ENCODE results near the gene ANKRD6.

Gene ANKRD6

DNA sequence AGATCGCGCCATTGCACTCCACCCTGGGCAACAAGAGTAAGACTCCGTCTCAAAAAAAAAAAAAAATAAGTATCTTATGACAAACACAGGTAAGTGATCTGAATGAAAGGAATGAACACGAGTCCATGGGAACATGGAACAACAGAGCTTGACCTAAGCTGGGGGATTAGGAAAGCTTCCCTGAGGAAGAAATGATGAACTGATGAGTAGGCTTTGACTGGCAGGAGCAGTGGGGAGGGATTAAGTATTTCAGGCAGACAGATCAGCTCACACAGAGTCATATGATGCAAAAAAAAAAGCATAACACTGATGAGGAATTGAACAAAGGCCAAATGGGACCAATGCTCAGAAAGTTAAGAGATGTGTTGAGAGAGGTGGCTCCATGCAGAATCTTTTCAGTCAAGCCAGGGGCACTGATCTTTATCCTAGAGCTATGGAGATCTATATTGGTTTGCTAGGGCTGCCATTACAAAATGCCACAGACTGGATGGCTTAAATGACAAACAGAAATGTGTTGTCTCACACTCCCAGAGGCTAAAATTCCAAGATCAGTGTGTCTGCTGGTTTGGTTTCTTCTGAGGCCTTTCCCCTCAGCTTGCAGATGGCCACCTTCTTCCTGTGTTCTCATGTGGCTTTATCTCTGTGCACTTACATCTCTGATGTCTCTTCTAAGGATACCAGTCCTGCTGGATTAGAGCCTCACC is 85.6 kb downstream of the ANKRD6 start:
- DNase-seq = no peak

DNA sequence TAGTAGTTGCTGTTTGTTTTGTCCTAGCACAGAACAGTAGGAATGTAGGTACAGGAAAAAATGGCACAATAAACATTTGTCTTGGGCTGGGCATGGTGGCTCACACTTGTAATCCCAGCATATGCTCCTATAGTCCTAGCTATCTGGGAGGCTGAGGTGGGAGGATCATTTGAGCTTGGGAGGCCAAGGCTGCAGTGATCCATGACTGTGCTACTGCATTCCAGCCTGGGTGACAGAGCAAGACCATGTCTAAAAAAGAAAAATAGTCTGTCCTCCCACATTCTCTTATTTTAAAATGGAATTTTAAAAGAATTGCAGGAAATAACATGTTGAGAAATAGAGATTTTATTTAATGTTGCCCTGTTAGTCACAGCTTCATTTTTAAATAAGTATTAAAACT is 87.8 kb downstream of the ANKRD6 start:
- DNase-seq = no peak

DNA sequence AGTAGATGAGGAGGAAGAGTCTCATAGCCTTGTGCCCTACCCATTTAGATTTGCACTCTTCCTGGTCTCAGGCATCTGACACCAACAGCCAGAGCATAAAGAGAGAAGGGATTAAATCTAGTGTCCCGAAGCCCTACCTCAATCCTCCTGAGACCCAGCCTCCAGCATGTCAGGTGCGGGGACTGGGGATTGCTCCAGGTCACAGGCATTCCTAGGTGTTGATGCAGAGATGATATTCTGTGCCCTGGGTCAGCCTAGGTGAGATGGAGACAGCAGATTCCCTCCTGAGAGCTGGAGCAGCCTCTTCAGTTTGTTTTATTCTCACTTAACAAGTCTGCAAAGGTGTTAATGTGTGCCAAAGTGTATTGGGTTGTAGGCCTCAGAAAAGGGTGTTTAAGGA is 89.8 kb downstream of the ANKRD6 start:
- DNase-seq = no peak

DNA sequence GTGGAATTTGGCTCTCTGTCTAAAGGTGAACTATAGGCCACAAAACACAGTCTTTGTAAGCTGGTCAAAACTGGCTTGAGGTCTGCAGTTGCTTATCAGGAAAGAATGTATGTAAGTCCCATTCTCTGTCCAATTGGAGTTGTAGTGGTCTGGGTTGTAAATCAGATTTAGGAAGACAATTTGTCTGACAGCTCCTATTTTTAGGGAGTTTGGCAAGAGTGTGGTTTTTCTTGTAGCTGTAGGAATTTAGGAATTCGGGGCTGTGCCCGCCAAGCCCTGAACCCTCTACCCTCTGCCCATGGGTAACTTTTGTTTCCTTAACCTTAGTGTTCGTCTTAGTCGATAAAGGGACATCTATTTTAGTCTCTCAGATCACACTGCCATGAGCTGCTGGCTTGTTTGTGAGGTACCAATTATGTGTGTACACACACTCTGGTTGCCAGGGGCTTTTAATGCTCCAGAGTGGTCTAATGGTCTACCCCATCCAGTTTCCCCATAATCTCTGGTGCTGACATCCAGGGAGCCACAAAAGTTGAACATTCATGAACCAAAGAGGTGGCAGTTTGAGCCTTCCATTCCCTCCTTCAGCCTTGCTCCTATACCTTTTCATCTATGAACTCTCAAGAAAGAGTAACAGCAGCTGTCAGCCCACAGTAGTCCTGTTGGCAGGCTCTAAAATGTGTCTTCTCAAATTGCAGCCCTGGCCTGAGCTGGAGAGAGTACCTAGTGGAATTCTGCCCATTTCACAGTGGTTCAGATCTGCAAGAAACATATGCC is 93.0 kb downstream of the ANKRD6 start:
- no peak for DNase-seq

DNA sequence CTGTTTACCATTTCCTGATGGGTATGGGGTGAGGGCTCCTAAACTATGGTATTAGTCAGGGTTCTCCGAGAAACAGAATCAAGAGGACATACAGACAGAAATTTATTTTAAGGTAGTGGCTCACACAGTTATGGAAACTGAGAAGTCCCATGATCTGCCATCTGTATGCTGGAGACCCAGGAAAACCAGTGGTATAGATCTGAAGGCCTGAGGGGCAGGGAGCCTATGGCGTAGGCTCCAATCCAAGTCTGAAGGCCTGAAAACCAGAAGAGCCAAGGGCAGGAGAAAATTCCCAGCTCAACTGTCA is 93.6 kb downstream of the ANKRD6 start:
- DNase-seq = no peak

DNA sequence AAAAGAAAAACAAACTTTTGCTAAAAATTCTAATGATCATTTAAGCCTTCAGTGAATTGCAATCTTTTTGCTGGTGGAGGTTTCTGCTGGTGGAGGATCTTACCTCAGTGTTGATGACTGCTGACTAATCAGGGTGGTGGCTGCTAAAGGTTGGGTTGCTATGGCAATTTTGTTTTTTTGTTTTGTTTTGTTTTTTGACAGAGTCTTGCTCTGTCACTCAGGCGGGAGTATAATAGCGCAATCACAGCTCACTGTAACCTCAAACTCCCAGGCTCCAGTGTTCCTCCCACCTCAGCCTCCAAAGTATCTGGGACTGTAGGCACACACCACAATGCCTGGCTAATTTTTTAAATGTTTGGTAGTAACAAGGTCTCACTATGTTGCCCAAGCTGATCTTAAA is 94.7 kb downstream of the ANKRD6 start:
- no peak for DNase-seq

DNA sequence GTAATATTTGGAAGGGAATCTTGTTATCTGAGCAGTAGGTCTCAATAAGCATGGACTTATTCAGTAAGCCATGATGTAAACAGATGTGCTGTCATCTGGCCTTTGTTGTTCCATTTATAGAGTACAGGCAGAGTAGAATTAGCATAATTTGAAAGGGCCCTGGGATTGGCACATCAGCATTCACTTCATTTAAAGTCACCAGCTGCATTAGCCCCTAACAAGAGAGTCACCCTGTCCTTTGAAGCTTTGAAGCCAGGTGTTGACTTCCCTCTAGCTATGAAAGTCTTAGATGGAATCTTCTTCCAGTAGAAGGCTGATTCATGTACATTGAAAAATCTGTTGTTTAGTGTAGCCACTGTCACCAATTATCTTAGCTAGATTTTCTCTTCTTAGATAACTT is 95.9 kb downstream of the ANKRD6 start:
- no peak for DNase-seq

DNA sequence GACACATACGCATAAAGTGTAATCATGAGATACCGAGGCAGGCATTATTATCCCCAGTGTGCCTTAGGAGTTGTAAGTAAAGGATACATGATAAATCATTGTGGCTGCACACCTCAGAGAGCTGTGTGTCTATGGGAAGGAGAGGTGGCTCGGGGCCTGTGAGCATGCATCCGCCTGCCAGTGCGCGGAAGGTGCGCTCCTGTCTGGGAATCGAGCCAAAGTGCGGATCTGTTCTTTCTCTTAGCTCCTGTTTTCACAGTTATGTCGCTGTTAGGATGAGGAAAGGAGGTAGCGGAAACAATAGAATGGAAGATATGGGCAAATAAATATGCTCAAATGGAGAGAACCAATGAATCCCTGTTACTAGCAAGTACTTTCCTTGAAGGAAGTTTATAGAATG is 98.0 kb downstream of the ANKRD6 start:
- no peak for DNase-seq

DNA sequence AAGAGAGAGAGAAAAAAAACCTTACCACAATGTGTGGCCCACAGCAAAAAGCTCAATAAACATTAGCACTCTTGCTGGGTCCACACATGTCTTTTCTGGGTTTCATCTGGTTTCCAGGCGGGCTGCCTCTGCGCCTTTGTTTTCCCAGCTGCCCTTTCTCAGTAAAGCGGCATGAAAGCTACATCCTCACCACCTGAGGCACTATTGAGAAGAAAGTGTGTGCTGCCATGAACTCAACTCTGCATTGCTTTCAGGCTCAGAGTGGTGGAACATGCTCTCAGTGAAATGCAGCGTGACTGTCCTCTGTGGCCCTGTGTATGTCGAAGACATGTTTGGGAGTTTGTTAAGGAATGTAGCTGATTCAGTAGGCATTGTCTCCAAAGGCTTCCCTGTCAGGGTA is 103.3 kb downstream of the ANKRD6 start:
- no peak for DNase-seq

DNA sequence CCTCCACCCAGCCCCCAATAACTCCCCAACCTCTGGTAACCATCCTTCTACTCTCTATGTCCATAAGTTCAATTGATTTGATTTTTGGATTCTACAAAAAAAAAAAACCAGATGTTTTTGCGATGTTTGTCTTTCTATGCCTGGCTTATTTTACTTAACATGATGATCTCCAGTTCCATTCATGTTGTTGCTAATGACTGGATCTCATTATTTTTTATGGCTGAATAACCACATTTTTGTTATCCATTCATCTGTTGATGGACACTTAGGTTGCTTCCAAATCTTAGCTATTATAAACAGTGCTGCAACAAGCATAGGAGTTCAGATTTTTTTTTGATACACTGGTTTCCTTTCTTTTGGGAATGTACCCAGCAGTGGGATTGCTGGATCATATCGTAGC is 106.8 kb downstream of the ANKRD6 start:
- no peak for DNase-seq

DNA sequence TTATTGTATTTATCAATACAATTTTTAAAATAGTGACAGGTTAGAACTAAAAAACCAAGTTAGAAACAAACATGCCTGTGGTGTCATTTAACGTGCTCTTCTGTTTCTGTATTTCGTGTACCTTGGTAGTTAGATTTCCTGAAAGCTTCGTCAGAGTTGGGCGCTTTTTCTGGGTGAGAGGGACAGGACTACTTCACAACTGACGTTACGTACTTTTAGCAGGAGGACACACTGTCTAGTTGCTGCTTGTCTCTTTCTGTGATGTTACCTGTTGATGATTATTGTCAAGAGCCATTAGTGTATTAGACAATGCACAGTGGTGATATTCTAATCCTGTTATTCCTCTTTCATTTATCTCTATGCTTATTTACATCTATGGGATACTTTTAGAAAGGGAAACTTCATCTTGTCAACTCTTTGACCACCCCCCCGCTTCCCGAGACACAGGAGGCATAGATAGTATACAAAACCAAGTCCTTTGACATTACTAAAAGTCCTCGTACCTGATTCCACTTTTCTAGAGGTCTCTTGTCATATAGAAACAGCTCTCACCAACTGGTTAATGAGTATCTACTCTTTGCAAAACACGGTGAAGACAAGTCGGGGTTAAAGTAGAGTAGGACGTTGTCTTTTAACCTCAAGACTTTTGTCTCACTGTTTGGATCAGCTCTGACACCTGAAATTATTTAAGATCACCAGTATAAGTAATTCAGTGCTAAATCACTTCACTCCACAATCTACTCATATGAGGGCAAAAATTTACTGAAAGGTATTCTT is 109.3 kb downstream of the ANKRD6 start:
- no peak for DNase-seq

DNA sequence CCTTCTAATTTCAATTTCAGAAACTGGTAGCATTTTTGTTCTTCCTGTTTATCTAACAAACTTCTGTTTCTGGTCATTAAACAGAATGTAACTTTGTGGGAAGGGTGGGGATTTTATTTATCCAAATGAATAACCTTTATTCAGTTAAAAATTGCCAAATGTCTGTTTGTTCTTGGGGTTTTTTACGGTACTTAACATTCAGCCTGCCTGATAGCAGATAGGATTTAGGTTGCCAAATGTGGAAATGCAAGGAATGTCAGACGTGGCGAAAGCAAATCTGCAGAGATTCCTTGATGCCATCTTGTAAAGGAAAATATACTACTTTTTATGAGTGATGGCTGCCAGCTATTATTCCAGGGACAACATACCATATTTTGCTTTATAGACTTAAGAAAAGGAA is 109.9 kb downstream of the ANKRD6 start:
- DNase-seq = no peak

DNA sequence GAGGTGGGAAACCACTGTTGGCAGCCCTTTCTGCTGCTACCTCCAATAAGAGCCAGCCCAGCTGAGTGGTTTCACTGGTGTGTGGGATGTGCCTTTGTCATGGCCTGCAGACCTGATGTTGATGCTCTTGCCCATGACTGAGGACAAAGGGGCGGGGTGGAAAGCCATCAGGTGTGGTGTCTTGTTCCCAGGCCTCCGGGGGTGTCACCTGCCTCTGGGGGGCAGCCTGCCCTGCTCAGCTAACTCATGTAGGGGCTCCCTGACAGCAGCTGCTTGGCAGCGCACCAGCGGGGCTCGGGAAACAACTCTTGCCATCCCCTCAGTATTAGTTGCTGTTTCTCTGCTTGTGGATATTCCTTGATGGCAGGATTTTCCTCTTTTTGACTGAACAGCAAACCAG is 114.3 kb downstream of the ANKRD6 start:
- DNase-seq = no peak

DNA sequence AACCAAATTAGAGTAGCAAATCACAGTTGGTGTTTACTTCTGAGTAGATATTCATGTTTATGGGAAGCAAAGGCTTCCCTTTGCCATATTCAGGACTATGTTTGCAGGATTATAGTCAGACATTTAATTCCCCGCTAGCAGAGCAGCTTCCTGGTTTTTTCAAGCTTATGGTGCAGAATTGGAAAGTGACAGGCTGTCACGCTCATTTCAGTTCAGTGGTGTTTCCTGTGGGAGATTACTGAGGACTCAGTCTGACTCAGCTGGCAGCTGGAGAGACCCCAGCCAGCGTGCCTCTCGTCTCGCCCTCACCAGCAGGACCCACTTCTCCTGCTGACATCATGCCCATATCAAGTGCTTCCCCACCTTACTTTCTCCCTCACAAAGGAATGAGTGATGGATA is 120.5 kb downstream of the ANKRD6 start:
- DNase-seq = no peak

DNA sequence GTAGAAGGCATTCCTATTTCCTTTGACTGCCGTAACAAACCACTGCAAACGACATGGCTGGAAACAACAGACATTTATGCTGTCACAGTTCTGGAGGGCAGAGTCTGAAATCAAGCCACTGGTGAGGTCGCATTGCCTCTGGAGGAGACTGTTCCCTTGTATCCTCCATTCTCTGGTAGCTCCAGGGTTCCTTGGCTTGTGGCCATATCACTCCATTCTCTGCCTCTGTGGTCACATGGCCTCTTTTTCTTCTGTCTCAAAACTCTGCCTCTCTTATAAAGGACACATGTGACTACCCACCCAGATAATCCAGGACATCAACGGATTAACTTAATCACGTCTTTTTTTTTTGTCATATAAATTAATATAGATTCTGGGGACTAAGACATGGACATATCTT is 121.2 kb downstream of the ANKRD6 start:
- DNase-seq = no peak

DNA sequence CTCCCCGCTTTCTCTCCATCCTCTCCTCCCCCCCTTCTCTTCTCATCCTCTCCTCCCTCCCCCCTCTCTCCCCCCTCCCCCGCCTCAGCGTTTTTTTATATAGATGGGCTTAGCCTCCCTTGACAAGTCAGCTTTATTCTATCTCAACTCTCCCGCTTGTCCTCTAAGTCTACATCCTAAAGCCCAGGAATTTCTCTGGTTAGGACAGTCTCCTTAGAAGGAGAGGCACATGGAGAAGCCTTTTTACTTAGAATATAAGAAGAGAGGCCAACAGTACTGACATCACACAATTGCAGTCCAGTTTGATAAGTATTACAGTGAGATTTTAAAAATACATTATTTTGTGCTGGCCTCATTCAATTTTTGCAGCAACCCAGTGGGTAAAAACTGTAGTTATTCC is 122.1 kb downstream of the ANKRD6 start:
- DNase-seq = no peak

DNA sequence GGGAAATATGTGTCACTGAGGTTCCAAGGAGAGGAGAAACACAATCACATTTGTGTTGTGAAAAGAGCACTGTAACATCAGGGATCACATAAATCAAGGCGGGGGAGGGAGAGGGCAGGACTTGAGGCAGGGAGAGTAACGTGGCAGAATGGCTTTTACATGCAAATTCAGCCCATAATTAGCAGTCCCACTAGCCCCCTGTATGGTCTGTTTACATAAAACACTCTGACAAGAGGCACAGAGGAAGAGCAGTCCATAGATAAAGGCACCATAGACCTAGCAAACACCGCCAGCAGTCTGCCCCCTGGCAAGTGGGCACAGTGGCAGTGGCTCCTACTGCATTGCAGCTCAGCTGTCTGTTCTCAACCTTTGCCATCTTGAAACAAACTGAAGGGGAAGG is 122.9 kb downstream of the ANKRD6 start:
- no peak for DNase-seq

DNA sequence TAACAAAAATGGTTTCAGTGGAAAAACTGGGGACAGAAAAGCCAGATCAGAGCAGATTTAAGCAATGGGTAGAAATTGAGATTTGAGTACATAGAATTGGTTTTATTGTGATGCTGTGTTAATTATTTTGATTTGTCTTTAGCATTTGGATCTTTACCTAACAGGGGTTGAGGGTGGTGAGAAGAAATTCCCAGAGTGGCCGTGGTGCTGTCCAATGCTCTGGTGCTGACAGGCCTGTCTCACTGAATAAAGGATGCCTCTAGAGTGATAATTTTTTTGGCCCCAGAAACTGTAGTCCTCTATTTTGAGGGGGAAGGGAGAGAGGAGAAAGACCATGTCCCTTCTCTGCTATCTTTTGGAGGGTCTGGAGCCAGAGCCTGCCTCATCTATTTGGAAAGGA is 126.5 kb downstream of the ANKRD6 start:
- DNase-seq = no peak

DNA sequence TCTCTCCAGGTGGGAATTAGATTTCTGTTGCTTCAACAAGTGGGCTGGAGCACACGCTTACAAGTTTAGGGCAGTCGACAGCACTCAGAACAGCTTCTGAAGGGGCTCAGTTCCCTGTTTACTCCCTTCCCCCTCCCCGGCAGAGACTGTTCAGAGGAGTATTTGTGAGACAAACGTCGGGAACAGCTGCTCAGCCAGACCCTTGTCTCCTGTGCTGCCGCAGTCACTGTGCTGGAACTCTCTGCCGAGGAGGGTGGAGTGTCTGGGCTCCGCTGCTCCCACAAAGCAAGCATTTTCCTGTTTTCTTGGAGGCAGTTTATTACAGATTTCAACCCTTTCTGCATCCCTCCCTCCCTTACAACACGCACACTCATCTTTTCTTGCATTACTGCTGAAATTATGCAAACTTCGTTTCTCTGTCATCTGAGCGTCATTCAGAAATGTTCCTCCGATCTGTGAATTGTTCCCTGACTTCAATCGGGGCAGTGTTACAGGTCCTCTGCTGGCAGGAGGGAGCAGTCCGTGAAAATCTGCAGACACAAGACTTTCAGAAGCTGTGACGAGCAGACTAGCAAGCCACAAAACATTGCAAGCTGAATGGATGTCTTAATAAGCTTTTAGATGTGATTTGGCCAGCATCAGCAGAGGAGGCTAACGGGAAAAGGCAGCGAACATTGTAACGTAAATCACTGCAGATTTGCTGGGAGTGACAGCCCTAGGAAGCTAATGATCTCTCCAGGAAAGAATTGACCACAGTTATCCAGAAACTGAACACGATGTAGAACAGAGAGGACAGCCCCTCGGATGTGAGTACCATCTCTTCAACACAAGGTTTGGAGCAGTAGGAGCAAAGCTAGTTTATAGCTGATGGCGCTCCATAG is 129.4 kb downstream of the ANKRD6 start:
- DNase-seq = no peak

DNA sequence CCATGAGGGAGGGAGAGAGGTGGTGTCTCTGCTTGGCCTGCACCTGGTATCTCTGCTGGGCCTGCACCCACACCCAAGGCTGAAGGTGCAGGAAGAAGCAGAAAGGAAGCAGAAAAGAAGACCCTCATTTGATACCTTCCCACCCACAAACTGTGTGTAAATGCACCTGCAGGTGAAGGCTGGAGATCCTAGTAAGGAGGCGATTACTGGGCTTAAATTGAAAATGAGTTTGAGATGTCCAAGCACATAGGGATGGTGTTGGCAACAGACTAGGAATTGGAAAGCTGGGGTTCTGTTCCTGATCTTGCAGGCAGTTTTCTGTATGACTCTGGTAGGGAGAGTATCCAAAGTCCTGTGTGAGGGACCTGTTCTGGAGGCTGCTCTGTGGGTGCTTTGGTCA is 130.9 kb downstream of the ANKRD6 start:
- DNase-seq = no peak

DNA sequence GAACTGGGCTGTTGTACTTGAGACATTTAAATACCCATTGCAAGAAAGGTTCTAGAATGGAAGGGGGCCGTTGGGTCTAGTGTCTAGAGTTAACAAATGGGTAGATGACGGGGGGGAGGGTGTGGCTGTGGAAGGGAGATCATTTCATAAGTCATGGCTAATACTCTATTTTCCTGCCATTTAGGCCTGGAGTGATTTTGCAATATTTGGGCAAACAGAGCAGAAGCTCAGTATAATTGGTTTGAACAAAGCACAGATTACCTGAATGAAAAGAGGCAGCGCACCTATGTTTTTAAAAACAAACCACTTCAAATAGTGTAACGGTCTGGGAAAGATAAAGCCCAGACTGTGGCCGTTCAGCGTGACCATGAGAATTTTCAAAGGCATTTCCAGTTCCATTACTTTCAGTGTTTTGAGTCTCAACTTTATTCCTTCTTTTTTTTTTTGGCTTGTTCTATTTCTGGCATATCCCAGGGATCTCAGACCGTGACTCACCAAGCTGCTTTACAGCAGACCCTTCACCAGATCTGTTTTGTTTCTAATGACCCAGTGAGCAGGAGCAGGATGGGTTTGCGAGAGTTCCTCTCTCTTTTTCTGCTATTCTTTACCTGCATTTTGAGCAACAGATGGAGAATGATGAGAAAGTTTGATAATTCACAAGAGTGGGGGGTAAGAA is 131.9 kb downstream of the ANKRD6 start:
- DNase-seq = no peak

DNA sequence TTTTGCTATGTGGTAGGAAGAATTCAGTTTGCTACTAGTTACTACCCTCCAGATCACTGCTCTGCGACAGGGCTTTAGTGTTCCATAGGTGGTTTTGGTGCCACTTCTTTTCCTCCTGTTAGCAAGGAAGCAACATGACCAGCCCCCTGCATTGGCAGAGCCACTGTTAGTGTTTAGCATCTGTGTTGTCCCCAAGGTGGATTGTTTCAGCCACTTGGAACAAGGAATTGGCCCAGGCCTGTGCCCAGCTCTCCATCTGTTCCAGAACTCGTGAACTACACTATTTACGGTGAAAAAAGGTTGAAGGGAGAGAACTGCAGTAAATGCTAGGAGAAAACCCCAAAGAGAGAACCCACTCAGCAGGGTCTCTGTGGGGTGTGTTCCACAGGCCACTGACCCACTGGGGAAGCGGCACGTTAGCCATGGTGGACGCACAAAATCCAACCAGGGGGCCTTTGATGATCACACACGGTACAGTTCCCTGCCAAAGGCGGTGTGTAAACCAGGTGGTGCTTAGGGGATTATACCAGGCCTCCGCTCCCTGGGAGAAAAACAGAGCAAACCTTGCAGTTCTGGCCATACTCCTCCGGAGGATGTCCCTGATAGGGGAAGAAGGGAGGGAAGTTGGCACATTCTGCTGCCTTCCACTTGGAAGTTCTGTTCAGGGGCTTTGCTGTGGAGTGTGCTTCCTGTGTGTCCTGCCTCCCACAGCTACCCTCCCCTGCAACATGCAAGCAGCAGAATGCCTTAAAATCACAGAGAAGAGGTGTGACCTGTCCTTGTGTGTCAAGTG is 133.3 kb downstream of the ANKRD6 start:
- no peak for DNase-seq
